GM19372 (cell line): ENCODE results near the gene RSPH6A.

Experiments
- ATAC-seq: cut with Tn5 transposase; IDR thresholded peaks from one replicate; pipeline ENCODE4 v1.9.1; 2021; ENCODE audit warnings: mild to moderate bottlenecking, low read depth, moderate library complexity; ENCODE audit not compliant: unreplicated experiment

RSPH6A gene

DNA sequence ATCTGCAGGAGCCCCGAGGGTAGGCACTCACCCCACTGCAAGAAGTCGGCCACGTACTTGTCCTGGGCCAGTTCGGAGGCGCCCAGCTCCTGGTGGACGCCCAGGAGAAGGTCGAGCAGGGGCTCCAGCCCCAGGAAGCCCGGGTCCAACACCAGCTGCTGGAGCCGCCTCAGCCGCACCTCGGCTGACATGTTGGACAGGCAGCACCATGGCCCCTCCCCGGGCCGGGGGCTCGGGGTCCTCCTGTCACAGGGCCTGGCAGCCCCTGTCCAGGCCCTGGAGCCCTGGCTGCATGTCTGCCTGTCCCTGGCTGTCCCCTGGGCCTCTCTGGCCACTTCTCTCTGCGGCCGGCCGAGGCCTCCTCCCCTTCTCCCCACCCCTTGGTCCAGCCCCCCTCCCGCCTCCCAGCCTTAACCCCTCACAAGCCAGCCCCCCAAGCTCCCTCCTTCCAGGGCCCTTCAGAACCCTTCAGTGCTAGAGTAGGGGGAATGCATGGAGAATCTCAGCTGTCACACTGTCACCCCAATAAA is 32.9 kb downstream of the RSPH6A start, which contains the start of gene DMPK:
Gene DMPK, minus strand, starts transcription at position 329 of the 530 bp plus-strand sequence. Its CDS starts 138 bp downstream, at position 191.
- no peak for ATAC-seq

DNA sequence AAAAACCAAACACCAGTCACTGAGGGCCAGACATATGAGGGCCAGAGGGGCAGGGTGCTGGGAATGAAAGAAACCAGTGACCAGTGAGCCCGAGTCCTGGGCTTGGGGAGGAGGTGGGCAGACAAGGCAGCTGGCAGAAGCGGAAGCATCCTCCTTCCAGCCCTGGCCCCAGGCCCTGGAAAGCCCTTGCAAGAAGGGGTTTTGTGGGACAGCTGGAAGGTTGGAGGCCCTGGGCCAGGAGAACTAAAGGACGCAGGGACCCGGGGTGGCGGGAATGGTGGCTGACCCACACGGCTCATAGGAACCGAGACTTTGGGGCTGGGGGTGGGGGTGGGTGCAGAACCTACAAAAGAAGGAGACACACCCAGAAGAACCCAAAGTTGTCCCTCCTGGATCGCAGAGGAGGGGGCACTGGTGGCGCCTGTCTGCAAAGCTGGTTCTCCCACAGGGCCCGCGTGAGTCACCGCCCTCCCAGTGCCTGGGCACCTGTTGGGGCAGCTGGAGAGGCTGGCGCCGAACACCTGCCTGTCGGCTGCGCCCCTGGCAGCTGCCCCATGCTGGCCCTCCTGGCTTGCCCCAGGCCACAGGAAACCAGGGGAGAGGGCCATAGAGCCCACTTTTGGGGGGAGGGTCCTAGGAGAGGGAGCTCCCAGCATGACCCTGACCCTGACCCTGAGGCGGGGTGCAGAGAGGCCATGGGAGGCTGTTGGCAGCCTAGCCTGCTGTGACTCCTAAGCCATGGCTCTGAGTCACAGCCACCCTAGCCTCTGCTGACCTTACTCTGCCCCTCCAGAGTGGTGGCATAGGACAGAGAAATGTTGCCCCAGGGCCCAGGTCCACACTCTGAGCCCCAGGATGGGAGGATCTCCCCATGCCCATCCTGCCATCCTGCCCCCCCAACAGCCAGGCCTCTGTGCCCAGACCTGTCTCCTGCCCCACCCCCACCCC is 33.6 kb downstream of the RSPH6A start:
- ATAC-seq = no peak

DNA sequence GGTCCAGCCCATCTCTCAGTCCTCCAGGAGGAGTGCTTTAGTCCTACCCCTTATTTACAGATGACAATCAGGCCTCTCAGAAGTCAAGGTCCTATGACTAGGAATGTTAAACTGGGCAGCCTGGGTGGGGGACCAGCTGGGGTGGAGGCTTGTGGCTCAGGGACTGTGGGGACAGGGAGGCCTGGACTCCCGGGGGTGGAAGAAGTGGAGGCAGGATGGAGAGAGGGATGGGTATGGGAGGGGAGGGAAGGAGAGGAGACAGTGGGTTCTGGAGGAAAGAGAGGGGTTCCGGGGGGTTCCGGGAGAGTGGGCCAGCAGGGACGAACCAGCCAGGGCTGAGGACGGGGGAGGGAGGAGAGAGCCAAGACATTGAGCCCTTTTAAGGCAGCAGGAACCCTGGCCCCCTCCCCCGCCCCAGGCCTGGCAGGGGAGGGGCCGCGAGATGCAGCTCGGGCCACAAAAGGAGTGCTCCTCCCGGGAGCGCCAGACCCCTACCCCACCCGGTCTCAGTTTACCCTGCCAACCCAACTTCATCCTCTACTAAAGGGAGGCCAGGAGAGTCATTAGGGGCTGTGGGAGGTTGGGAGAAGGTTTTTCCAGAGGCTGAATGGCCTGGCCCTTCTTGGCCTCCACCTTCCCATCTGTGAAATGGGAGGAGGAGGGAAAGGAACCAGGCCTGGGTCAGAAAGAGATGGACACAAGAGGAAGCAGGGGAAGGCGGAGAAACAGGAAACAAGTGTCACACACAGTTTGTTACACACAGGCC is 34.5 kb downstream of the RSPH6A start:
- no peak for ATAC-seq

DNA sequence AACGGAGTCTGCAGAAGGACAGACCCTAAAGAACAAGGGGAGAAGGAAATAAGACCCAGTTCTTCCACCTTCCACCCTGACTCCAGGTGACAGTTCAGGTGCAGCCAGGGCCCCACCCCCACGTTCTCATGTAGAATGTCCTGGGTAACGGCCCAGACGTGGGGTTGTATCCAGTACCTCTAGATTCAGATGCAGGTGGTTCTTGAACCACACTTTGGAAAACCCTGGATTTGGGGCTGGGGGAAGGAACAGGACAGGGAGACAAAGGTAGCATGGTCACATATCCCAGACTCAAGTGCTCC is 35.0 kb downstream of the RSPH6A start:
- no peak for ATAC-seq

DNA sequence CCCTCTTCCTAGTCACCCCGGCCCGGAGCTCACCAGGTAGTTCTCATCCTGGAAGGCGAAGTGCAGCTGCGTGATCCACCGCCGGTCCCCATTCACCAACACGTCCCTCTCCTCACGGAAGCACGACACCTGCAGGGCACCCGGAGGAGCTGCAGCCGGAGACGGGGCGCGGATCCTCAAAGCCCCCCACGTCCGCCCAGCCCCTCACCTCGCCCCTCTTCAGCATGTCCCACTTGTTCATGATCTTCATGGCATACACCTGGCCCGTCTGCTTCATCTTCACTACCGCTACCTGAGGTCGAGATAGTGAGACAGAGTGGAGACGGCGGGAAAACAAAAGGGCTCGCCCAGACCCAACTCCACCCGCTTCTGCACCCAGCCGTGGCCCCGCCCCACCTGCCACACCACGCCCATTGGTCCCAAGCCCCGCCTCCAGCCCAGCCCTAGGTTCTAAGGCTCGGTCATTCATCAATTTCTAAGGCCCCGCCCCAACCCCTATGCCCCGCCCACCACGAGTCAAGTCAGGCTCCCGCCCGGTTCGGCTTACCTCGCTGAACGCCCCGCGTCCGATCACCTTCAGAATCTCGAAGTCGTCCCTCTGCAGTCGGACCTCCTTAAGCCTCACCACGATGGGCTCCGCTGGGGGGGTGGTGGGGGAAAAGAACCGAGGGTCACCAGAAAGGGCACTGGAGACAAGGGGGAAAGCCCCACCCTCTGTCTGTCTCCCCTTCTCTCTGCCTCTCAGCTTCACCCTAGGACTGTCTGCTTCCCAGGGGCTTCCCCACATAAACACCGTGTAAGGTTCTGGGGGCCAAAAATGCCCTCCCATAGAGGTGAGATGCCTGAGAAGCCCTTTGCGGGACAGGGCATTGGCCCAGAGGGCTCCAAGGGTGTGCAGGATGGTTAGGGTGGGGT is 35.6 kb downstream of the RSPH6A start:
- ATAC-seq = peak; percentile 78

DNA sequence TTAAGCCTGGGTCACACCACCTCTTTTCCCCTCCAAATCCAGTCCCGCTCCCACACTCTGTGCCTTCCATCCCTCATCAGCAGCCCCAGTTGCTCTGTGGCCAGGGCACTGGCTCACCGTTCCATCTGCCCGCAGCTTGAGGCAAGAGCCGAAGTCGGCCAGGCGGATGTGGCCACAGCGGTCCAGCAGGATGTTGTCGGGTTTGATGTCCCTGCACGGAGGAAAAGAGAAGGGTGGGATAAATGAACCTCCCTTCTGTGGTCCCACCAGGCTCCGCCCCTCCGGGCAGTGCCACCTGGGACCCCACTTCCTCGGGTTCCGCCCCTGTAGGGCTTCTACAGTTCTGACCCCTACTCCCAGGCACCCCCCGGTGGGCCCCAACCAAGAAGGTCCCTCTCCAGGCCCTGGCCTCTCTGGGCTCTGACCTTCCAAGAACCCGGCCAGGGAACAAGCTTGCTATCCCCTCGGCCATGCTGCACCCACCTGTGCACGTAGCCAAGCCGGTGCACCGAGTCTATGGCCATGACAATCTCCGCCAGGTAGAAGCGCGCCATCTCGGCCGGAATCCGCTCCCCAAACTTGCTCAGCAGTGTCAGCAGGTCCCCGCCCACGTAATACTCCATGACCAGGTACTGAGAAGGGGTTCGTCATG is 37.0 kb downstream of the RSPH6A start:
- no peak for ATAC-seq

DNA sequence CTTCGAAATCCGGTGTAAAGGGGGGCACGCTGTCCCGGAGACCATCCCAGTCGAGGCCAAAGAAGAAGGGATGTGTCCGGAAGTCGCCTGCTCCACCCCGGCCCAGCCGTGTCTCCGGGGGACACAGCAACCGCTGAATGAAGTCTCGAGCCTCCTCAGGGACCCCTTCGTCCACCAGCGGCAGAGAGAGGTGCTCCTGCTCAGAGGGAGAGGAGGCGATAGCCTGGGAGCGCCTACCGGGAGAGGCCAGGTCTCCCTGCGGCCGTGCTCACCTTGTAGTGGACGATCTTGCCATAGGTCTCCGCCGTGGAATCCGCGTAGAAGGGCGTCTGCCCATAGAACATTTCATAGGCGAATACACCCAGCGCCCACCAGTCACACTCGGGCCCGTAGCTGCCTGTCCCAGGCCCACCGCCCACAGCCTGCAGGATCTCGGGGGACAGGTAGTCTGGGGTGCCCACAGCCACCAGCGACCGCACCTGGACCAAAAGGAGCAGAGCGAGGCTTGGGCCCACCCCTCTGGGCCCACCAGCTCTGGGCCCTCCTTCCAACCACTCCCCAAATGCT is 37.6 kb downstream of the RSPH6A start:
- ATAC-seq = no peak

DNA sequence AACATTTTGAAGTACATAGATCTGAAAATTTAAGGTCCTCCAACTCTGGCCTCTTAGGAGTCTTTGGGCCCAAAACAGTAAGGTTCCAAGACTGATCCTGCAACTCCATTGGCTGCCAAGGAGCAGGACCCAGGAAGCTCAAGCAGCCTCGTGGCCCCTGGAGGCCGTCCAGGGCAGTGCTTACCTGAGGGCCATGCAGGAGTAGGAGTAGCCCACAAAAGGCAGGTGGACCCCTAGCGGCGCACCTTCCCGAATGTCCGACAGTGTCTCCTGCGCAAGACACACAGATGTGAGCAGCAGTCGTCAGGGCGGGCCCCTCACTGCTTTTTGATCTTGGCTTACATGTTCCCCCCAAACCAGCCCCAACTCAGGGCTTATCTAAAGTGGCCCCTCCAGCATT is 40.3 kb downstream of the RSPH6A start:
- ATAC-seq = no peak

DNA sequence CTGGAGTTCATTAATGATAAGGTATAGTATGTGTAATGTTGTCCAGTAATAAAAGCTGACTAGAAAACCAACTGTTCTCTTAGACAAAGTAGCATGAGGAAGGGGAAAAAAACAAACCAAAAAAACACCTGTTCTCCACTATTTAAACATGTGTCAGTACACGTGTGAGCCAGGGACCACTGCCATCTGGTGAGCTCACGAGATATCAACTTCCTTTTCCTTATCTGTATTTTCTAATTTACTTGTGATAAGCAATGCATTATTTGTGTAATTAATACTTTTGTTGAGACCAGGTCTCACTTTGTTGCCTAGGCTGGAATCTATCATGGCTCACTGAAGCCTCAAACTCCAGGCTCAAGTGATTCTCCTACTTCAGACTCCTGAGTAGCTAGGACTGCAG is 41.7 kb downstream of the RSPH6A start:
- ATAC-seq = no peak

DNA sequence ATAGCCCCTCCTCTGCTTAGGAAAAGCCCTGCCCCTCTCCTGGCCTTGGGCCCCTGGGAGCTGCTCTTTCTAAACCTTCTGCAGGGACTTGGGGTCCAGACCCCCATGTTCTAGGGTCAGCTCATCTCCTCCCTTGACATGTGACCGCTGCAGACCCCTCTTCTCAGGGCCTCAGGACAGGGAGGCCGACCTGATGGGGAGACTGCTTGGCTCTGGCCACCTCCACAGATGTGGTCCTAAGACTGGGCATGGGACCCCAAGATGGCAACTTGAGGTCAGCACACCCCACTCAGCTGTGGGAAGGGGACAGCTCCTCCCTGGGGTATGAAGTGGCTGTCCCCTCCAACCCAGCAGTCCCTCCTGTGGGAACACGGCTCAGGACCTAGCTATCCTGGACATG is 42.2 kb downstream of the RSPH6A start:
- no peak for ATAC-seq

DNA sequence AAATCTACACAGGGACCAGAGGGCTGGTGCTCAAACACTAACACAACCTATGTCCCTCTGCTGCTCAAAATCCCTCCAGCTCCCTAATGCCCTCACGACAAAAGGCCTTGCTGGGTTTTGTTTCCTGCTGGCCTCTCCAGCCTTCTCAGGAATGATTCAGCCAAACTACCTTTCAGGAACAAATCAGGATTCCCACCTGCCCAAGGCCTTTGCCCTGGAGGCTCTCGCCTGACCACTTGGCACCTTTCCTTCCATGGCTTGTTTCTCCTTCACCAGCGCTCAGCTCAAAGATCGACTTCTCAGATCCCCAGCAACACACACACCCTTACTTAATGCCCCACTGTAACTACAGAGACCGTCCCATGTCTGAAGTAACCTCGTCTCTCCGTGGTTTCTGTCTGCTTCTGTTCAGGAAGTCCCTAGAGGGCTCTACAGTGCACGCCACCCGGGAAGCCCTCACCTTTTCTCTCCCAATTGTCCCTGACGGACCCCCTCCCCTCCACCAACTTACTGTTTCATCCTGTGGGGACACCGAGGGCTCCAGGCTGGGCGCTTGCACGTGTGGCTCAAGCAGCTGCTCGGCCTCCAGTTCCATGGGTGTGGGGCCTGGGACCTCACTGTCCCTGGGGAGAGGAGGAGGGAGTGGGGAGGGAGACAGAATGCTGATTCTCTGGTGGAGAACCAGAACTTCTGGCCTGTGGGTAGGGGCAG is 42.8 kb downstream of the RSPH6A start:
- ATAC-seq = no peak

DNA sequence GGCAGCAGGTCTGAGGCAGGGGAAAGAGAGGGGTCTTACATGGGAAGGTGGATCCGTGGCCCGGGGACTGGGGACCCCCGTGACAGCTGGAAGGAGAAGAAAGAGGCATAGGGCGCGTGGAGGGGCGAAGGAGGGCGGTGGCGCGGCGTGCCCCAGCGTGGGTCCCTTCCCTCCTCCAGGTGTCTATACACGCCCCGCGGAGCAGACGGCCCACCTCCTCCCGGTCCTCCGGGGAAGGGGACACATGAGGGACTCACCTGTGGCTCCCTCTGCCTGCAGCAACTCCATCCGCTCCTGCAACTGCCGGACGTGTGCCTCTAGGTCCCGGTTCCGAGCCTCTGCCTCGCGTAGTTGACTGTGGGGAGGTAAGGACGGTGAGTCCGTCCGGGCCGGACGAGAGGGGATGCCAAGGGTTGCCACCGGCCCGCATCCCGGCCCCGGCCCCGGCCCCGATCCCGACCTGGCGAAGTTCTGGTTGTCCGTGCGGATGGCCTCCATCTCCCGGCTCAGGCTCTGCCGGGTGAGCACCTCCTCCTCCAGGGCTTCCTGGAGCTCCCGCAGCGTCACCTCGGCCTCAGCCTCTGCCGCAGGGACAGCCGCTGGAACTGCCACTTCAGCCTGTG is 43.7 kb downstream of the RSPH6A start:
- ATAC-seq = no peak

DNA sequence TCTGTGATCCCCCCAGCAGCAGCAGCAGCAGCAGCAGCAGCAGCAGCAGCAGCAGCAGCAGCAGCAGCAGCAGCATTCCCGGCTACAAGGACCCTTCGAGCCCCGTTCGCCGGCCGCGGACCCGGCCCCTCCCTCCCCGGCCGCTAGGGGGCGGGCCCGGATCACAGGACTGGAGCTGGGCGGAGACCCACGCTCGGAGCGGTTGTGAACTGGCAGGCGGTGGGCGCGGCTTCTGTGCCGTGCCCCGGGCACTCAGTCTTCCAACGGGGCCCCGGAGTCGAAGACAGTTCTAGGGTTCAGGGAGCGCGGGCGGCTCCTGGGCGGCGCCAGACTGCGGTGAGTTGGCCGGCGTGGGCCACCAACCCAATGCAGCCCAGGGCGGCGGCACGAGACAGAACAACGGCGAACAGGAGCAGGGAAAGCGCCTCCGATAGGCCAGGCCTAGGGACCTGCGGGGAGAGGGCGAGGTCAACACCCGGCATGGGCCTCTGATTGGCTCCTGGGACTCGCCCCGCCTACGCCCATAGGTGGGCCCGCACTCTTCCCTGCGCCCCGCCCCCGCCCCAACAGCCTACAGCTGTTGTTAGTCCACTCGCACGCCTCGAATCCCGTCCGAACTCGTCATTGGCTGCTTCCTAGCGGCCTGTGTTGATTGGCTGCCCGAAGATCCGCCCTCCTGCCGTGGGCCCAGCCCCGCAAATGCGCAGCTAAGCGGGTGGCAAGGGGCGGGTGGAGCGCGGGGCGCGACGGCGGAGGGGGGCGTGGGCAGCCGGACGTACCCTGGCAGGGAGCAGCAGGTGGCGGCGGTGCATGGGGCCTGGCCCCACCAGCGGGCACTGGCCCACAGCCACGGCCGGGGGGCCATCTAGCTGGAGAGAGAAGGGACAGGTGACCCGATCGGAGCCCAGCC is 44.7 kb downstream of the RSPH6A start:
- ATAC-seq = peak; percentile 43

DNA sequence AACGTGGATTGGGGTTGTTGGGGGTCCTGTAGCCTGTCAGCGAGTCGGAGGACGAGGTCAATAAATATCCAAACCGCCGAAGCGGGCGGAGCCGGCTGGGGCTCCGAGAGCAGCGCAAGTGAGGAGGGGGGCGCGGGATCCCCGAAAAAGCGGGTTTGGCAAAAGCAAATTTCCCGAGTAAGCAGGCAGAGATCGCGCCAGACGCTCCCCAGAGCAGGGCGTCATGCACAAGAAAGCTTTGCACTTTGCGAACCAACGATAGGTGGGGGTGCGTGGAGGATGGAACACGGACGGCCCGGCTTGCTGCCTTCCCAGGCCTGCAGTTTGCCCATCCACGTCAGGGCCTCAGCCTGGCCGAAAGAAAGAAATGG is 45.3 kb downstream of the RSPH6A start:
- ATAC-seq = peak; percentile 8

DNA sequence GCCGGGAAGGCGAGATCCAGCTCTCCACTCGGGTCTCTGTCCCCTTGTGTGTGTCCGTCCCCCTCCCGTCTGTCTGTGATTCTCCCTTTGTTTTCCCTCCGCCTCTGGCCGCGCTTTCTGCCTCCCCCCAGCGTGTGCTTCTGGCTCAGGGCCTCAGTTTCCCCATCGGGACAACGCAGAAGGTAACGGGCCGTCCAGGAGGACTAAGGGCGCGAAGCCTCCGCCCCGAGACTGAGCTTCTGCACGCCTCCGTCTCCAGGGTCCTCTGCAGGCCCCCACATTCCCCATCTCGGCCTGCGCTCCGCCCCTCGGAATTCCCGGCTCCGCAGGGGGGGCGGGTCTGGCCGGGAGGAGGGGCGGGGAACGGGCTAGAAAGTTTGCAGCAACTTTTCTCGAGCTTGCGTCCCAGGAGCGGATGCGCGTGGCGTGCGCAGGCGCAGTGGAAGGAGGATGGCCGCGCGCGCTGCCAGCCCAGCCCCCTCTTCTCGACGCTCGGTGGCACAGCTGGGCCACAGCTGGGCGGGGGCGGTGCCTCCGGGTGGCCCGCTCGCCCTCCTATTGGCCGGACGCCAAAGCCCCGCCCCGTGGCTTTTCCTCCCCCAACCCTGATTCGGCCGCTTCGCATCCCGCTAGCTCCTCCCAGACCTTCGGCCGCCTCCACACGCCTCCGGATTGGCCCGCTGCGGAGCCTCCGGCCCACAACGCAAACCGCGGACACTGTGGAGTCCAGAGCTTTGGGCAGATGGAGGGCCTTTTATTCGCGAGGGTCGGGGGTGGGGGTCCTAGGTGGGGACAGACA is 45.9 kb downstream of the RSPH6A start, which contains the start of gene SIX5:
Gene SIX5, minus strand, starts transcription at position 269 of the 799 bp plus-strand sequence. CDS start 408 bp downstream, outside the sequence.
- ATAC-seq = peak; percentile 64

DNA sequence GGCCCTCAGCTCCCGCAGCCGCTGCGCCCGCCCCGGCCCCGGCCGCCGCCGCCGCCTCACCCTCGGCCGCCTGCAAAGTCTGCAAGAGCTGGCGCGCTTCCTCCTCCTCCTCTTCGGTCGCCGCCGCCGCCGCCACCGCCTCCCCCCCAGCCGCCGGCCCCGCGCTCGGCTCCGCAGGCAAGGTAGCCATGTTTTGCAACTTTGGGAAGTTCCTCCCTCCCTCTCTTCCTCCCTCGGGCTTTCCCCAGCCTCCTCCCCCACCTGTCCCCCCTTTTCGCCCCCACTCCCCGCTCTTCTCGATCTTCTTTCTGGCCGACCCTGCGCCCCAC is 46.5 kb downstream of the RSPH6A start:
- no peak for ATAC-seq
